DOHH2 (cell line): Measurements from ENCODE around the gene B3GAT2.

Experiments
- H3F3A ChIP-seq: fragments of 200-600 bp; sonication (generic), shearing (Covaris generic); 2 replicates; pipeline ENCODE4 v1.6.0; 2016; ENCODE audit warnings: antibody characterized with exemption, mild to moderate bottlenecking; ENCODE audit not compliant: control insufficient read depth, insufficient read depth
- H3K27ac ChIP-seq: fragments of 200-600 bp; sonication (generic); 2 replicates; pipeline ENCODE4 v1.5.1; 2014; ENCODE audit warnings: low read depth, mild to moderate bottlenecking, low read length, moderate library complexity
- H3K27me3 ChIP-seq: fragments of 200-600 bp; sonication (generic); 2 replicates; pipeline ENCODE4 v1.6.1; 2014; ENCODE audit warnings: mild to moderate bottlenecking, low read length, mixed read lengths; ENCODE audit not compliant: control insufficient read depth
- H3K36me3 ChIP-seq: fragments of 200-600 bp; sonication (generic); 2 replicates; pipeline ENCODE4 v1.6.1; 2014; ENCODE audit warnings: mild to moderate bottlenecking, low read length, moderate library complexity, mixed read lengths; ENCODE audit not compliant: control insufficient read depth
- H3K4me1 ChIP-seq: fragments of 200-600 bp; sonication (generic); 2 replicates; pipeline ENCODE4 v1.6.1; 2014; ENCODE audit warnings: mild to moderate bottlenecking, low read length, mixed read lengths; ENCODE audit not compliant: control insufficient read depth
- H3K4me2 ChIP-seq: fragments of 200-600 bp; sonication (generic); 2 replicates; pipeline ENCODE4 v1.6.0; 2014; ENCODE audit warnings: mild to moderate bottlenecking, low read length, moderate library complexity
- H3K4me3 ChIP-seq: fragments of 200-600 bp; sonication (generic); 2 replicates; pipeline ENCODE4 v1.5.1; 2014; ENCODE audit warnings: mild to moderate bottlenecking, low read length, mixed read lengths
- H3K79me2 ChIP-seq: fragments of 200-600 bp; sonication (generic); 2 replicates; pipeline ENCODE4 v1.6.1; 2014; ENCODE audit warnings: mild to moderate bottlenecking, low read length, mixed read lengths; ENCODE audit not compliant: control insufficient read depth
- H3K9me2 ChIP-seq: fragments of 200-600 bp; sonication (generic); replicated peaks from 2 replicates; pipeline ENCODE4 v1.6.1; 2014; ENCODE audit warnings: mild to moderate bottlenecking, low read length, mixed read lengths; ENCODE audit not compliant: control insufficient read depth
- H3K9me3 ChIP-seq: fragments of 200-600 bp; sonication (generic); 2 replicates; pipeline ENCODE4 v1.6.1; 2014; ENCODE audit warnings: antibody characterized with exemption, low read length, mixed read lengths; ENCODE audit not compliant: control insufficient read depth, insufficient read depth
- H4K20me1 ChIP-seq: fragments of 200-600 bp; sonication (generic); 2 replicates; pipeline ENCODE4 v1.6.0; 2014; ENCODE audit warnings: low read depth, mild to moderate bottlenecking, antibody characterized with exemption, low read length, moderate library complexity; ENCODE audit not compliant: control insufficient read depth, insufficient read depth
- CTCF ChIP-seq: fragments of 200-600 bp; sonication (generic); IDR thresholded peaks from one replicate; pipeline ENCODE4 v1.5.1; 2014; ENCODE audit warnings: antibody characterized with exemption, mild to moderate bottlenecking, low read depth, low read length; ENCODE audit not compliant: poor library complexity, severe bottlenecking
- EZH2phosphoT487 ChIP-seq: fragments of 200-600 bp; sonication (generic); IDR thresholded peaks from 2 replicates; pipeline ENCODE4 v1.6.1; 2017; ENCODE audit warnings: borderline replicate concordance, mild to moderate bottlenecking, antibody characterized with exemption, low read length, moderate library complexity, mixed read lengths

Gene B3GAT2

GRCh38 chr6:70957284-70957617 is 391 bp upstream of the B3GAT2 start:
- Histone ChIP-seq H3K9me3 (no peaks in the 10 kb centered on the region), H3K27ac (no peak overlapping the region), H4K20me1 (no peaks in the 10 kb centered on the region), H3K4me1 (peaks cover 2% of the 10 kb centered on the region; the same call in 1 of the 2 replicates), H3K27me3 (peaks cover 9% of the 10 kb centered on the region), H3K36me3 (no peaks in the 10 kb centered on the region), H3K79me2 (no peaks in the 10 kb centered on the region), H3F3A (no peaks in the 10 kb centered on the region), H3K9me2 (no peaks in the 10 kb centered on the region), H3K4me2 (no peak overlapping the region), H3K4me3 (no peak overlapping the region)
- no peak for TF ChIP-seq EZH2phosphoT487
- no peak for TF ChIP-seq CTCF

GRCh38 chr6:70956191-70956450 is 739 bp downstream of the B3GAT2 start:
- TF ChIP-seq EZH2phosphoT487 (no peak), CTCF (no peak)
- H3K27me3 ChIP-seq, result peaks cover 9% of the 10 kb centered on the region
- H3K4me2 ChIP-seq, result peak overlapping the region; percentile 47
- H3K4me3 ChIP-seq, result peak overlapping the region; percentile 7; the same call in 1 of the 2 replicates
- H3K36me3 ChIP-seq, result no peaks in the 10 kb centered on the region
- H4K20me1 ChIP-seq, result no peaks in the 10 kb centered on the region
- H3K27ac ChIP-seq, result no peak overlapping the region
- no peaks in the 10 kb centered on the region for H3K9me3 ChIP-seq
- peaks cover 2% of the 10 kb centered on the region; the same call in 1 of the 2 replicates for H3K4me1 ChIP-seq
- no peaks in the 10 kb centered on the region for H3K79me2 ChIP-seq
- H3F3A ChIP-seq, result no peaks in the 10 kb centered on the region
- no peaks in the 10 kb centered on the region for H3K9me2 ChIP-seq

DNA sequence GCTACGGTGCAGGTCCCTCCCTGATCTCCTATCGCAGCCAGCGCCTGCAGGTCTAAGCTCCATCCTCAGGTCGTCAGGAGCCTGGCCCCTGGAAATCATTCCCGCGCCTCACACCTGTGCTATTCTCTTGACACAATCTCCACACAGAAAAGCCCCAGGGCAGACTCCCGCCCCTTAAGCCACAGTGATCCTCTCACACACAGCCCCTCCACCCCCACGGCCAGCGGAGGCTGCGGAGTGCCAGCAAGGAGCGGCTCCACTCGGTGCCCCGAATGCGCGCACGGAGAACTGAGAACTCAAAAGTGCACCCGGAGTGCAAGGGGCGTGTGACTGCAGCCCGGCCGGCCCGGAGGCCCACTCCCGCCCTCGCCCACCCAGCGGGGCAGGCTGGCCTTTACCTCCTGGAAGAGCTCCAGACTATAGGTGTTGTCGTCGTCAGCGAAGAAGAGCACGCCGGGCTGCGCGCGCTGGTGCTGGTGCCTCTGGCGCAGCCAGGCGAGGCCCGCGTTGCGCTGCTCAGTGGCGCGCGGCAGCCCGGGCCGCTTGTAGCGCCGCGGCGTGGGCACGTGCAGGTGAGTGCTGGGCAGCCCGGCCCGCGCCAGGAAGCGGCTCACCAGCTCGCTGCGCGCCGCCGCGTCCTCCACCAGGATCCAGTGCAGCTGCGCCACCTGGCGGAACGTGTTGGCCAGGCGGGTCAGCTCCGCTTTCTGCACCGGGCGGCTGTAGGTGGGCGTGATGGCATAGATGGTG is 1.2 kb downstream of the B3GAT2 start:
- Histone ChIP-seq H3K4me2 (peak overlapping the region; percentile 47), H3K27ac (no peak overlapping the region)

More for the DNA sequence above, 1.2 kb downstream of the B3GAT2 start:
- TF ChIP-seq EZH2phosphoT487, result no peak
- peak; percentile 69 for TF ChIP-seq CTCF
- no peaks in the 10 kb centered on the region for H3K36me3 ChIP-seq
- no peaks in the 10 kb centered on the region for H3K9me3 ChIP-seq
- H3K27me3 ChIP-seq, result peaks cover 9% of the 10 kb centered on the region
- H4K20me1 ChIP-seq, result no peaks in the 10 kb centered on the region
- no peaks in the 10 kb centered on the region for H3K79me2 ChIP-seq
- peaks cover 2% of the 10 kb centered on the region; the same call in 1 of the 2 replicates for H3K4me1 ChIP-seq
- no peaks in the 10 kb centered on the region for H3K9me2 ChIP-seq
- H3F3A ChIP-seq, result no peaks in the 10 kb centered on the region
- H3K4me3 ChIP-seq, result peak overlapping the region; percentile 7; the same call in 1 of the 2 replicates
